NCI-H2171 (cell line): ENCODE data around the gene TRIM67.
"Not testable (repeated sequence)": the region's sequence is repeated elsewhere in the genome, so short reads cannot be mapped to it uniquely, and the experiment has no call there.

ENCODE experiments used
- DNase-seq: peaks from one replicate; lab custom pipeline; 2025; lab: John Stamatoyannopoulos, UW

Gene TRIM67

DNA sequence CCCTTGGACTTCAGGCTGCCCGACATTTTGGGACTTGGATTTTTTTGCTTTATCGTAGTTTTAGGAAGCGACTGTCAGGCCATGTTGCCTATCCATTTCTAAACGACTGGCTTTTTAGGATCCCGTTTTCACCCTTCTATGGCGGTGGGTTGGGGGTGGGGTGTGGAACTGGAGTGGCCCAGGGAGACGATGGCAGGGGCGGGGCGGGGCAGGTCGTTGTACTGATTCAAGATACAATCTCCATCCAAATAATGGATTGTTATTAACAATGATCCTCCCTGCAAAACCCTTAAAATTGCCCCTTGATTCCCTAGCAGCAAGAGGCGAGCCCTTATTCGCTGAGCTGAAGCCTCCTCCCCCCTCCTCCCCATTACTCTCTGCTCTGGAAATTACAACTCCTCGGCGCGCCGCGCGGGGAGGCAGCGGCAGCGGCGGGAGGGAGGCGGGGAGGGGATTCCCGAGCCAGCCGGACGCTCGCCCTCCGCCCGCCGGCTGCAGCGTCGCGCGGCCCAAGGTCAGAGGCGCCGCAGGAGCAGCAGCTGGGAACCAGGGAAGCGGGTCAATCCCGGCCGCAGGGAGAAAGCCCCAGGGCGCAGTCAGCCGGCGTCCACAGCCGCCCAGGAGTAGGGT, at the start of gene TRIM67:
TSS of gene TRIM67 (plus strand) at position 392 of the 630 bp plus-strand sequence. CDS start 912 bp downstream, outside the sequence.
- DNase-seq, result peak; percentile 58

- no peak for DNase-seq
Measured at GRCh38 chr1:231116738-231117137, 45.1 kb upstream of the TRIM67 start.

DNA sequence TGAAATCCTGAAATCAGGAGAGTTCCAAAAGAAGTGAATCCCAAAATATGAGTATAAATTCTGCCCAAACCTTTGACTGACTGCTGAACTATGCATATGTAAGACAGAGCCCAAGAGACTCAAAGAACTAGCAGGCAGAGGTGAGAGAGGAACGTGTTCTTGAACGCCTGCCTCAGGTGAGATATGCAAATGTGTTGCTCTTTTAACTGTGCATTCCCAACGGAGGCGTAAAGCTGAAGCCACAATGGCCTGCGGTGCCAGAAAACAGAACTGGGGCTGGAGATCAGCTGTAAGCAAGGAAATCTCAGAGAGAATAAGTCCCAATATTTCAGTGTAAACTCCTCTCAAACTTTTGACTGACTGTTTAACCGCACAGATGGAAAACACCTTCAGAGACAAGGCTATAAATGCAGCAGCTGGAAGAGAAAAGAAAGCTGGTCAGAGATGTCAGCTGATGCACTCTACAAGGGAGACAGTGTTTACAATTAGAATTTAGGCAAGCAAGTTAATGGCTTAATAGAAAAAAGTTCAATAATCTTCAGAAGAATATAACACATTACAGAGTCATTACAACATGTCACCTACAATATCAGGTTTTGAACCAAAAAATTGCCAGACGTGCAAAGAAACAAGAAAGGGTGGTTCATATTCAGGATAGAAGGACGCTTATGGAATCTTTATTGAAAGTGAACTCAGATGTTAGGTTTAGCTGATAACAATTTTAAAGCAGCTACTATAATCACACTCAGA, 43.0 kb upstream of the TRIM67 start:
- no peak for DNase-seq

DNA sequence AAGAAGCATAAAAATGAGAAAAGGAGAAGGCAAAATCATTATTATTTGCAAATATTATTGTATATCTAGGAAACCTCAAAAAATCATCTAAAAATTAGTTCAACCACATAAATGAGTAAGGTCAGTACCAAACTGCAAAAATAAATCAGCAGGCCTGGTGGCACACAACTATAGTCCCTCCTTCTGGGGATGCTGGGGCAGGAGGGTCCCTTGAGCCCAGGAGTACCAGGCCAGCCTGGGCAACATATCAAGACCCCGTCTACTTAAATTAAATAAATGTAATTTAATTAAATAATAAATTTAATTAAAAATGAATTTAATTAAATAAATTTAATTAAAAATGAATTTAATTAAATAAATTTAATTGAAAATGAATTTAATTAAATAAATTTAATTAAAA, 40.3 kb upstream of the TRIM67 start:
- DNase-seq, result no peak

- DNase-seq, result no peak
Measured at GRCh38 chr1:231122143-231122542, 39.7 kb upstream of the TRIM67 start.

- no peak for DNase-seq
Measured at GRCh38 chr1:231124746-231125145, 37.1 kb upstream of the TRIM67 start.

- DNase-seq, result no peak
Measured at GRCh38 chr1:231125972-231126580, 35.8 kb upstream of the TRIM67 start.

DNA sequence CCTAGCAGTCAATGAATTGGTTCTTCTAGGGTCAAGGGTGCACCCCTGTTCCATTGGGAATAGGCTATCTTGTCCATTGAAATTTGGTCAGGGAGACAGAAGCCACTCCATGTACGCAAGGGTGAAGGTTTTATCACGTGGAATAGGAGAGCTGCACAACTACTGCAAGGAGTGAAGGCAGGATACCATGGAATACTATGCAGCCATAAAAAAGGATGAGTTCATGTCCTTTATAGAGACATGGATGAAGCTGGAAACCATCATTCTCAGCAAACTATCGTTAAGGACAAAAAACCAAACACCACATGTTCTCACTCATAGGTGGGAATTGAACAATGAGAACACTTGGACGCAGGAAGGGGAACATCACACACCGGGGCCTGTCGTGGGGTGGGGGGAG, 34.8 kb upstream of the TRIM67 start:
- DNase-seq, result not testable (repeated sequence)

DNA sequence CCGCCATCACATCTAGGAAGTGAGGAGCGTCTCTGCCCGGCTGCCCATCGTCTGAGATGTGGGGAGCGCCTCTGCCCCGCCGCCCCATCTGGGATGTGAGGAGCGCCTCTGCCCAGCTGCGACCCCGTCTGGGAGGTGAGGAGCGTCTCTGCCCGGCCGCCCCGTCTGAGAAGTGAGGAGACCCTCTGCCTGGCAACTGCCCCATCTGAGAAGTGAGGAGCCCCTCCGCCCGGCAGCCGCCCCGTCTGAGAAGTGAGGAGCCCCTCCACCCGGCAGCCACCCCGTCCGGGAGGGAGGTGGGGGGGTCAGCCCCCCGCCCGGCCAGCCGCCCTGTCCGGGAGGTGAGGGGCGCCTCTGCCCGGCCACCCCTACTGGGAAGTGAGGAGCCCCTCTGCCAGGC, 33.4 kb upstream of the TRIM67 start:
- not testable (repeated sequence) for DNase-seq

GRCh38 chr1:231130544-231130943, 31.3 kb upstream of the TRIM67 start:
- DNase-seq, result no peak

DNA sequence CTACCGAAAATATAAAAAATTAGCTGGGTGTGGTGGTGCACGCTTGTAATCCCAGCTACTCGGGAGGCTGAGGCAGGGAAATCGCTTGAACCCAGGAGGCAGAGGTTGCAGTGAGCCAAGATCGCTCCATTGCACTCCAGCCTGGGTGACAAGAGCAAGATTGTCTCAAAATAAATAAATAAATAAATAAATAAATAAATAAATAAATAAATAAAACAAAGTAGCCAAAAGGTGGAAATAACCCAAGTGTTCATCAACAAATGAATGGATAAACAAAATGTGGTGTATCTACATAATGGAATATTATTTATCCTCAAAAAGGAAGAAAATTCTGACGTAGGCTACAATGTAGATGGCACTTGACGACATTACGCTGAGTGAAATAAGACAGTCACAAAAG, 29.3 kb upstream of the TRIM67 start:
- DNase-seq, result not testable (repeated sequence)

GRCh38 chr1:231134624-231135023, 27.2 kb upstream of the TRIM67 start:
- no peak for DNase-seq

GRCh38 chr1:231138236-231138635, 23.6 kb upstream of the TRIM67 start:
- no peak for DNase-seq

DNA sequence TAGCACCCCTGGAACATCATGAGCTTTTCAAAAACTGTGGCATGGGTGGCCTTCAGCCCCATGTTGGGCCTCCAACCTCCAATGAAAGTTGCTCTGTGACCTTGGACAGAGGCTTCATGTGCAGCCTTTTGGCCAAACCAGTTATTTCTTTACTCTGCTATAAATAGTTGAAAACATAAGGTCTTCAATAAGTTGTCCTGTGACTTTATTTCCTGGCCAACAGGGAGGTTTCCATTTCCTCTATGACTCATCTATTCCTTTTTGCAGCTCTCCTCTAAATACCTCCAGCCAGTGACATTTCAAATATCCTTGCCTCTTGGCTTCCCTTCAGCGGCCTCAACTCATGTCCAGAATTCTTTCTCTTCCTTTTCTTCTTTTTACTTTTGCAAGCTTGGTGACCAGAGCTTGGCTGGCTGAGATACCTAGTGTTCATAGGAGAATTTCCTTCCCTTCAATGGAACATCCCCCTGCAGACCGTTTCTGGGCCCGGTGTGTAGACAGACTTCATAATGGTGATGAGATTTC, 22.7 kb upstream of the TRIM67 start:
- DNase-seq, result no peak

GRCh38 chr1:231139659-231140654, 21.9 kb upstream of the TRIM67 start:
- DNase-seq, result no peak

- DNase-seq, result no peak
Measured at GRCh38 chr1:231144416-231145193, 17.3 kb upstream of the TRIM67 start.

DNA sequence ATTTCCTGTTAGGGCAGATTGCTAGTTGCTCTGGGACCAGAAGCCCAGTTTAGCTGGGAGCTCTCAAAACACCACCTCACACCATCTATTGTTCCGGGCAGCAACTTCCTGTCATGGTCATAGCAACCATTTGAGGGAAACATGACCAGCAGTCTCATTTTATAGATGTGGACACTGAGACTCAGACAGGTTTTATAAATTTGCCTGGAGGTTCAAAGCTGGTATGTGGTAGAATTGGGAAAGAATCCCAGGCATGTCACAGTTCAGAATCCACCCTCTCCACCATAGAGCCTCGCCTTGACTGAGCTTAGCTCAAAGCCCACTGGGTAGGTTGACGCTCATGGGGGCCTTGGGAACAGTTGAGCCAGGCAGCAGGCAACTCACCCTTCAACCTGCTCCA, 14.0 kb upstream of the TRIM67 start:
- no peak for DNase-seq

GRCh38 chr1:231151811-231152210, 10.0 kb upstream of the TRIM67 start:
- no peak for DNase-seq

DNA sequence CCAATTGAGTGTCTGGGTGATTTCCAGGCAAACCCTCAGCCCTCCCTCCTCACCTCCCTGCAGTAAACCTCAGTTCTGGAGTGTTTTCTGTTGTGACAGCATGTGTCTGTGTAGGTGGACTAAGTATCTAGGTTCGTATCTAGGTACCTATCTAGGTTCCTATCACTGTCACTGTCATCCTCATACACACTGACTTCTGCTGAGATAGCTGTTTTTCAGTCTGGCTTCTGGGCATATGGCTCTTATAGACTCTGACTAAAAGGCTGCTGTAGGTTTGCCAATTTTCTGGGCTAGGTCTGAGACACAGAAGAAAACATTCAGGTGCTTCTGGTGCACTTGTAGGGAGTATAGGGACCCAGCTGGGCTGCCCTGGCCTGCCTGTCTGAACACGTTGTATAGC, 8.1 kb upstream of the TRIM67 start:
- peak; percentile 70 for DNase-seq

DNA sequence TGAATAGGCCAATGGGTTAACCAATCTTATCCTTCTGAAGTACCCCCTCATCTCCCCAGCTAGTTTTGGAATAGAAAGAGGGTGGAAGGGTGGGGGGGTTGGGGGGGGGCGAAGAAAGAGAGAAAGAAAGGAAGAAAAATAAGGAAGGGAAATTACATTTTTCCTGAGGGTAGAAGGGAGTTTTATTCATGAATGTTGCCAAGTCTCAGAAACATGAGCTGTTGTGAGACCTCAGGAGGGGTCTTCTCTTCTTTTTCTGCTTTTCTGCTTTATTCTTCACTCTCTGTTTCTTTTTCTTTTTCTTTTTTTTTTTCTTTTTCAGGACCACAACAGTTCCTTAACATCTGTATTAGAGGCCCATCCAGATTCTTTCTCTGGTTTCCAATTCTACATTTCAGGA, 6.0 kb upstream of the TRIM67 start:
- no peak for DNase-seq

DNA sequence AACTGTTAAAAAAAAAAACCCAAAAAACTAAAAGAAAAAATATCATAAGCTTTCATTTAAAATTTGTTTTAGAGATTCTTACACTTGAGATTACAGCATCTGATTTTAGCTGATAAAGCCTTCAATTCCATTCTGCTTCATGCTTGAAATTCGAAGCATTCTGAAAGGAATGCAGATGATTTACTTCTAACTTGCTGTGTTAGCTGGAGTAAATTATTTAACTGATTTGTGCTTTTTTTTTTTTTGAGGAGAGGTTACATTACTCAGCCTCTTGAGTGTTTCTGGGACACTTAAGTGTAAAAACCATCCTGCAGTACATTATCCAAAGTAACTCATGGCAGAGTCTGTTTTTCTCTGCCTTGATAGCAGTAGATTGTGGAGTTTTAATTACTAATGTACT, 4.5 kb upstream of the TRIM67 start:
- no peak for DNase-seq
